Vagina (tissue), 2 donors: ENCODE measurements around the gene GNS.

Source experiments
- CTCF ChIP-seq, 3 experiments: fragments of 450-650 bp in 2 of 3; fragments of 200-600 bp in 1 of 3; sonication (generic) in 1 of 3; IDR thresholded peaks; one replicate each; pipeline ENCODE4 v1.5.1; 2017 to 2019; ENCODE audit warnings: antibody characterized with exemption in 3 of 3, mild to moderate bottlenecking in 2 of 3, moderate library complexity in 2 of 3
- POLR2A ChIP-seq, 2 donors: fragments of 450-650 bp; IDR thresholded peaks; one replicate each; pipeline ENCODE4 v1.6.1; 2017; ENCODE audit warnings: antibody characterized with exemption in 2 of 2, mild to moderate bottlenecking in 2 of 2, moderate library complexity in 2 of 2
- POLR2AphosphoS5 ChIP-seq, 2 donors: sonication (generic); formaldehyde crosslinking; IDR thresholded peaks; one replicate each; pipeline ENCODE4 v1.9.0; 2017; ENCODE audit warnings: antibody characterized with exemption in 2 of 2, mild to moderate bottlenecking in 2 of 2, low read depth in 1 of 2; ENCODE audit not compliant: insufficient read depth in 1 of 2

GRCh38 chr12:64669270-64669842 is 89.8 kb downstream of the GNS start:
- TF ChIP-seq POLR2A (IDR thresholded peaks at IDR 0.05) (no peak), POLR2AphosphoS5 (IDR thresholded peaks at IDR 0.05; ENCODE audit: insufficient read depth in 1 of 2, low read depth in 1 of 2) (peak in 1 of 2 donors; percentile 65), CTCF (IDR thresholded peaks at IDR 0.05) (no peak)
